Adrenal gland (tissue), 12 donors: ENCODE measurements around the gene CREB3L1. TPM values are rescaled to one million over a fixed set of nuclear protein-coding genes. Genes with fewer than 3 reads are reported as not detected.

Experiments
- DNase-seq, 7 donors: peaks; one replicate each; pipeline ENCODE4 v3.0.0-alpha.2; 2019 to 2020
- H3K27ac ChIP-seq, 5 donors: fragments of 200-600 bp; sonication (generic) in 4 of 5; 1 replicate in 3 of 5; 2 replicates in 2 of 5; pipeline versions ENCODE4 v1.5.1 to v1.8.0; 2016 to 2020; ENCODE audit warnings: mild to moderate bottlenecking in 1 of 5
- H3K27me3 ChIP-seq: fragments of 200-600 bp; 2 replicates; pipeline ENCODE4 v1.8.0; 2021
- H3K36me3 ChIP-seq, 2 donors: fragments of 200-600 bp; replicated peaks in 1 of 2; 1 replicate in 1 of 2; 2 replicates in 1 of 2; pipeline versions ENCODE4 v1.5.1 to v1.8.0; 2018 to 2022
- H3K4me1 ChIP-seq, 2 donors: fragments of 200-600 bp; replicated peaks in 1 of 2; 1 replicate in 1 of 2; 2 replicates in 1 of 2; pipeline versions ENCODE4 v1.5.1 to v1.8.0; 2018 to 2021
- H3K4me3 ChIP-seq, 4 donors: fragments of 200-600 bp; sonication (generic) in 3 of 4; one replicate each; pipeline ENCODE4 v1.5.1; 2016 to 2018
- H3K9me3 ChIP-seq, 3 donors: fragments of 200-600 bp; sonication (generic) in 1 of 3; replicated peaks in 1 of 3; 1 replicate in 2 of 3; 2 replicates in 1 of 3; pipeline versions ENCODE4 v1.5.1 to v1.8.0; 2016 to 2021
- POLR2A ChIP-seq, 2 donors: fragments of 450-650 bp; IDR thresholded peaks; one replicate each; pipeline ENCODE4 v1.6.1; 2017; ENCODE audit warnings: antibody characterized with exemption in 2 of 2, mild to moderate bottlenecking in 2 of 2, moderate library complexity in 1 of 2
- WGBS, 4 donors: extraction: QIAGEN DNeasy Blood & Tissue Kit in 2 of 4; methylation state at CpG; one replicate each; pipeline versions ENCODE4 v1.1.5 to v1.1.7; 2013 to 2017; 5-methylcytosine and 5-hydroxymethylcytosine counted together
- intact Hi-C, 2 donors: fragments of 100-400 bp; cut with DNase I; formaldehyde crosslinking; loops; one replicate each; pipeline versions ENCODE4 v1.14.1 to v1.15.0; 2022 to 2023
- polyA plus RNA-seq, 3 donors: library from polyadenylated mRNA; stranded (reverse); fragments of 200-250 nt in 2 of 3; fragments of 350-450 nt in 1 of 3; fragmentation: Illumina TruSeq in 1 of 3; extraction: RNeasy Lipid Tissue Mini Kit (QIAGEN cat#74804) in 1 of 3; gene quantifications; one replicate each; pipeline ENCODE4 v1.2.3, GENCODE V29; 2013 to 2014
- total RNA-seq, 9 donors: library from RNA; depleted of rRNA in 4 of 9; stranded (reverse); fragments of >200 nt in 4 of 9; fragments of 120-200 nt in 1 of 9; fragmentation: NEBNext Ultra II Directional in 1 of 9; extraction: Animal tissue kit (Norgen Biotek cat#: 25700) in 1 of 9; gene quantifications; one replicate each; pipeline versions ENCODE4 v1.1.0 to v1.2.4, GENCODE V29; 2013 to 2023
- TF ChIP-seq, protein P1 (sequence below), 6 experiments: fragments of 450-650 bp in 4 of 6; fragments of 200-600 bp in 2 of 6; sonication (generic) in 1 of 6; IDR thresholded peaks; 1 replicate in 5 of 6; 2 replicates in 1 of 6; pipeline versions ENCODE4 v1.5.1 to v1.8.0; 2016 to 2021; ENCODE audit warnings: antibody characterized with exemption in 6 of 6, mild to moderate bottlenecking in 2 of 6, moderate library complexity in 1 of 6
- donor health status: healthy with polysubstance abuse.
- donor health status: Bipolar disorder and iron deficiency.
- donor health status: DM: yes; HTN: yes; CAD: no.
- donor health status: DM: no; HTN: no; CAD: no.
- donor health status: DM: no; HTN: no; CAD: no.
- donor health status: DM: yes; HTN: yes; CAD: no.

Gene CREB3L1
- total and polyA plus RNA-seq, 12 donors, result 5.4 to 31.7 (median 26.2) TPM

DNA sequence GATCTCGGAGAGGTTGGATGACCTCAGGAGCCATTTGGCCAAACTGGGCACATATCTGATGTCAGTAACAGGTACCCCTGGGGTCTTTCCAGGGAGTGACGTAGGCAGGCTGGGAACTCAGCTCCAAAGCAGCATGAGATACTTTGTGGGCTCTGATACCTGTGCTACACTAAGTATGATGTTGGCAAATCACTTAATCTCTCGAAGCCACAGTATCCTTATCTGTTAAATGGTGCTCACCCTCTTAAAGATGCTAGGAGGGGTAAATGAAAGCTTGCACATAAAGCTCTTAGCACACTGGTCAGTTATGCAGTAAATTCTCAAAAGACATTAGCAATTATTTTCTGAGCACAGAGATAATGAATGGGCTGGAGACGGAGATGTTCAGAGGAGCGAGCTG lies 52.7 kb downstream of the CREB3L1 start:
- no peak overlapping the region for H3K4me3 ChIP-seq
- intact Hi-C loops, result no loop called here
- H3K4me1 ChIP-seq, result peaks cover 0 to 15% of the 10 kb centered on the region in 2 donors
- H3K27ac ChIP-seq, result no peak overlapping the region
- WGBS, 4 donors, result 67 to 77% (median 71%) methylated on average over 4 to 5 of the region's 5 CpGs
- no peaks in the 10 kb centered on the region for H3K36me3 ChIP-seq
- TF ChIP-seq POLR2A (IDR thresholded peaks at IDR 0.05), result no peak
- TF ChIP-seq, protein P1, sequence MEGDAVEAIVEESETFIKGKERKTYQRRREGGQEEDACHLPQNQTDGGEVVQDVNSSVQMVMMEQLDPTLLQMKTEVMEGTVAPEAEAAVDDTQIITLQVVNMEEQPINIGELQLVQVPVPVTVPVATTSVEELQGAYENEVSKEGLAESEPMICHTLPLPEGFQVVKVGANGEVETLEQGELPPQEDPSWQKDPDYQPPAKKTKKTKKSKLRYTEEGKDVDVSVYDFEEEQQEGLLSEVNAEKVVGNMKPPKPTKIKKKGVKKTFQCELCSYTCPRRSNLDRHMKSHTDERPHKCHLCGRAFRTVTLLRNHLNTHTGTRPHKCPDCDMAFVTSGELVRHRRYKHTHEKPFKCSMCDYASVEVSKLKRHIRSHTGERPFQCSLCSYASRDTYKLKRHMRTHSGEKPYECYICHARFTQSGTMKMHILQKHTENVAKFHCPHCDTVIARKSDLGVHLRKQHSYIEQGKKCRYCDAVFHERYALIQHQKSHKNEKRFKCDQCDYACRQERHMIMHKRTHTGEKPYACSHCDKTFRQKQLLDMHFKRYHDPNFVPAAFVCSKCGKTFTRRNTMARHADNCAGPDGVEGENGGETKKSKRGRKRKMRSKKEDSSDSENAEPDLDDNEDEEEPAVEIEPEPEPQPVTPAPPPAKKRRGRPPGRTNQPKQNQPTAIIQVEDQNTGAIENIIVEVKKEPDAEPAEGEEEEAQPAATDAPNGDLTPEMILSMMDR (IDR thresholded peaks at IDR 0.05), result no peak
- H3K27me3 ChIP-seq, result peaks cover 23% of the 10 kb centered on the region
- H3K9me3 ChIP-seq, result no peaks in the 10 kb centered on the region
- no peak for DNase-seq

DNA sequence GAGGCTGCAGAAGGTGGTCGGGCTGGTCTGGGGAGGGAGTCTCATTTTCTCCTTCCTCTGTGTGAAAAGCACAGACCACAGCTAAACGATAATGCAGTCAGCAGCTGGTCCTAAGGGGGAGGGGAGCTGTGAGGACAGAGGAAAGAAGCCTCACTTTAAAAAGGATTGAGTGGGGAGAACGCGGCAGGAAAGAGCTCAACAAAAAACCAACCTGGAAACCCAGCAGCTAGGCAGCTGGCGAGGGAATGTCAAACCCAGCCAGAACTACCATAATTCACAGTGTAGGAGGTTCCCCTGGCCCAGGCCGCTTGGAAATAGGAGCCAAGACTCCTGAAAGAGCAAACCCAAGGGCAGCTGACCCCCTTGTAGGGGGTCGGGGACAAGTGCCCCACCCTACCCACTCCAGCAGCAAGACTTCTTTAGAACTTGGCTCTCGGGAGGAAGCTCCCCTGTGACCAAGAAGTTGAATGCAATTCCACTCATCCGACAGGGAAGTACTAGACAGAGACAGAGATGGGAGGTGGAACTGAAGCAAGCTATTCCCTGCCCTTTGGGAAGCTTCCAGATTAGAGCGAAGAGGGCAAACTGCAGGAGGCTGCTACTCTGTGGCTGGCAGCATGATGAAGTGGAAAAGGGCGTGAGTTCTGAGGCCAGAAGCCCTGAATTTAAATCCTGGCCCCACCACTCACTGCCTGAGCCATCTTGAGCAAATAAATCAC lies 53.3 kb downstream of the CREB3L1 start:
- DNase-seq, result no peak
- intact Hi-C loops, result no loop called here

DNA sequence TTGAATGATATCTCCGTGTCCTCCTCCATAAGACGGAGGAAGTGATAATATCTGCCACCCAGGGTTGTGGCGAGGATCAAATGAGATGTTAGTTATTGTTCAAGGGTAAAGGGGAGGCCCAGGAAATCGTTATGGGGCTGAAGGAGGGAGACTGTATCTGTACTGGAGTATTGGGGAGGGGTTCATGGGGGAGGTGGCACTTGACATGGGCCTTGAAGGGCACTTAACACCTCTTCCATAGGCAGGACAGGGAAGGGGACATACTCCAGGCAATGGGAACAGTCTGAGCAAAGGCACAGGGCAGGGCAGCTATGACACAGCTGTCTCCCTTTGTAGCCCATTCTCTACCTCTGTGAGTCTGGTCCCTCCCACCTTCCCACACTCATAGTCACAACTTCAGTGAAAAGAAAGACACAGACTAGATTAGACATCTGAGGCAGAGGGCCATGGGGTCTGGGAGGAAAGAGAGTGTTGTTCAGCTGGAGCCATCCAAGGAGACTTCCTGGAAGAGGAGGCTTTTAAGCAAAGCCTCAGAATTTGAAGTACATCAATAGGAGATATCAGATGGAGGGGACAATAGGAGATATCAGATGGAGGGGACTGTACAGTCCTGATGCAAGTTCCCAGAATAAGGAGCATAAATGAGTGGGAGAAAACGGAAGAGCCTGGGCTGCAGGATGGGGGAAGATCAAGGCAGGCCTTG lies 54.0 kb downstream of the CREB3L1 start:
- Histone ChIP-seq H3K27ac (no peak overlapping the region), H3K4me1 (peaks cover 0 to 15% of the 10 kb centered on the region in 2 donors), H3K27me3 (peaks cover 23% of the 10 kb centered on the region), H3K36me3 (no peaks in the 10 kb centered on the region), H3K4me3 (no peak overlapping the region), H3K9me3 (no peaks in the 10 kb centered on the region)
- no peak for TF ChIP-seq POLR2A (IDR thresholded peaks at IDR 0.05)
- TF ChIP-seq, protein P1 (IDR thresholded peaks at IDR 0.05), result no peak
- WGBS, 4 donors, result 51 to 54% (median 52%) methylated on average over 5 of the region's 5 CpGs
- intact Hi-C loops, result no loop called here
- DNase-seq, result no peak

More for the DNA sequence above, 53.3 kb downstream of the CREB3L1 start:
- no peaks in the 10 kb centered on the region for H3K9me3 ChIP-seq
- H3K27me3 ChIP-seq, result peaks cover 23% of the 10 kb centered on the region
- no peaks in the 10 kb centered on the region for H3K36me3 ChIP-seq
- no peak overlapping the region for H3K4me3 ChIP-seq
- TF ChIP-seq, protein P1 (IDR thresholded peaks at IDR 0.05), result no peak
- 29 to 47% (median 34%) methylated on average over 11 of the region's 11 CpGs for WGBS, 4 donors
- H3K27ac ChIP-seq, result no peak overlapping the region
- peaks cover 0 to 15% of the 10 kb centered on the region in 2 donors for H3K4me1 ChIP-seq

DNA sequence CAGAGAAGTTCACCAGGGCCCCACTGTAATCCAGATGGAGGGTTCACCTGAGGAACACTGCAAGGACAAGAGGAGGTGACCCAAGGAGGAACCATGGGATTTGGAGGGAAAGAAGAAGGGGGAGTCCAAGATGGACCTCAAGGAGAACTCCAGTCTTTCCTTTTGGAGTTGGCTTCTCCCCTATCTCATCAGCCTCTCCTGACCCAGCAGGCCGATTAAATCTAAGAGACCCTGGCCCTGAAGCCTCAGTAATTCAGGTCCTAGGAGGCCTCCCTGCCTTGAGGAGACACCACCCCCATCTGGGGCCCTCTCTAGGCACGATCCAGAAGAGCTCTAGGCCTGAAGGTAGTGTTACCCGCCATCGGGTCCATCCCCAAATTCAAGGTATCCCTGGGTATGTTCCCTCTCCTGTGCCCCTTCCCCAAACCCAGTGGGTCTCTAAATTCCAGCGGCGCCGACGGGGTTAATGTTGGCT lies 54.7 kb downstream of the CREB3L1 start:
- WGBS, 4 donors, result 24 to 68% (median 32%) methylated on average over 4 to 8 of the region's 8 CpGs
- peaks cover 0 to 15% of the 10 kb centered on the region in 2 donors for H3K4me1 ChIP-seq
- no peaks in the 10 kb centered on the region for H3K9me3 ChIP-seq
- intact Hi-C loops, result no loop called here
- no peaks in the 10 kb centered on the region for H3K36me3 ChIP-seq
- peak overlapping the region in 1 of 4 donors; percentile 57 for H3K4me3 ChIP-seq
- DNase-seq, result no peak
- H3K27me3 ChIP-seq, result peaks cover 23% of the 10 kb centered on the region
- no peak for TF ChIP-seq POLR2A (IDR thresholded peaks at IDR 0.05)
- TF ChIP-seq, protein P1 (IDR thresholded peaks at IDR 0.05), result no peak
- H3K27ac ChIP-seq, result no peak overlapping the region
